OCI-LY7 (cell line): ENCODE measurements around the gene CAVIN1.

Experiments
- CTCF ChIP-seq: fragments of 200-600 bp; sonication (generic); conservative IDR thresholded peaks from 2 replicates; pipeline ENCODE4 v1.5.1; 2014; ENCODE audit warnings: mild to moderate bottlenecking, antibody characterized with exemption, low read length, moderate library complexity, mixed read lengths
- EZH2phosphoT487 ChIP-seq: fragments of 200-600 bp; sonication (generic); IDR thresholded peaks from 2 replicates; pipeline ENCODE4 v1.6.1; 2018; ENCODE audit warnings: low read depth, borderline replicate concordance, mild to moderate bottlenecking, mixed run types, antibody characterized with exemption, low read length, moderate library complexity, mixed read lengths

GRCh38 chr17:42422412-42422957, 571 bp downstream of the CAVIN1 start:
- no peak for TF ChIP-seq CTCF
- TF ChIP-seq EZH2phosphoT487 = no peak
